Measurements from ENCODE around the gene NTSR1.

The NTSR1 gene

DNA sequence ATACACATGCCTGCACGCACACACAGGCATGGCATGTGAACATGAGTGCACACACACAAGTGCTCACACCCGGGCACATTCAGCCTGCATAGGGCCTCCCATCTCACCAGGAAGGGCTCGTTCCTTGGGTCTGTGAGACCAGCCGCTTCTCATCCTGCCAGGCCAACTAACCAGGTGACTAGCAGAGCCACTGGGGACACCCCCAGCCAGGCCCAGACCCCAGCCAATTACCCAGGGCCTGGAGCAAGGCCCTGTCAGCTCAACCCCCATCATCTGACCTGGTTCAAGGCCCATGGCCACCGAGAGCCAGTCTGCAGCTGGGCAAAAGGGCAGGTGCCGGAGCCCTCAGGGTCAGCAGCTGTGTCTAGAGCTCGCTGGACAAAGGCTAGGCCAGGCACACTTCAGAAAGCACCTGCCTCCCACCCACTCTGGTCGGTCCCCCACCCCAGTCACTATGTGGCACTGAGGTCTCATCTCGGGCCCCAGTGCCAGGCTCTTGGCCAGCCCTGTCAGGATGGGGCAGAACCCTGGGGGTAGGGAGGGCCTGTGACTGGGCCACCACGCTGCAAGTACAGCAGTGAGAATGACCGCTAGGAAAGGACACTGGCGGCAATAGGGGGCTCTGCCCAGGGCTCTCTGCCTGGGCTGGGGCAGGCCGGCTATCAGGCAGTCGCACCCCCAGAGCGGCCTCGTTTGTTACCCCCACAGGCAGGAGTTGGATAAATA is 60.9 kb downstream of the NTSR1 start:
- DNase-seq (ENCODE audit: low read depth), result no peak
- H3K4me3 ChIP-seq (ENCODE audit: low read length), result no peak overlapping the region
- TF ChIP-seq, protein P1, sequence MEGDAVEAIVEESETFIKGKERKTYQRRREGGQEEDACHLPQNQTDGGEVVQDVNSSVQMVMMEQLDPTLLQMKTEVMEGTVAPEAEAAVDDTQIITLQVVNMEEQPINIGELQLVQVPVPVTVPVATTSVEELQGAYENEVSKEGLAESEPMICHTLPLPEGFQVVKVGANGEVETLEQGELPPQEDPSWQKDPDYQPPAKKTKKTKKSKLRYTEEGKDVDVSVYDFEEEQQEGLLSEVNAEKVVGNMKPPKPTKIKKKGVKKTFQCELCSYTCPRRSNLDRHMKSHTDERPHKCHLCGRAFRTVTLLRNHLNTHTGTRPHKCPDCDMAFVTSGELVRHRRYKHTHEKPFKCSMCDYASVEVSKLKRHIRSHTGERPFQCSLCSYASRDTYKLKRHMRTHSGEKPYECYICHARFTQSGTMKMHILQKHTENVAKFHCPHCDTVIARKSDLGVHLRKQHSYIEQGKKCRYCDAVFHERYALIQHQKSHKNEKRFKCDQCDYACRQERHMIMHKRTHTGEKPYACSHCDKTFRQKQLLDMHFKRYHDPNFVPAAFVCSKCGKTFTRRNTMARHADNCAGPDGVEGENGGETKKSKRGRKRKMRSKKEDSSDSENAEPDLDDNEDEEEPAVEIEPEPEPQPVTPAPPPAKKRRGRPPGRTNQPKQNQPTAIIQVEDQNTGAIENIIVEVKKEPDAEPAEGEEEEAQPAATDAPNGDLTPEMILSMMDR (IDR thresholded peaks at IDR 0.05; ENCODE audit: insufficient read depth, low read depth, low read length, missing control alignments), result no peak

DNA sequence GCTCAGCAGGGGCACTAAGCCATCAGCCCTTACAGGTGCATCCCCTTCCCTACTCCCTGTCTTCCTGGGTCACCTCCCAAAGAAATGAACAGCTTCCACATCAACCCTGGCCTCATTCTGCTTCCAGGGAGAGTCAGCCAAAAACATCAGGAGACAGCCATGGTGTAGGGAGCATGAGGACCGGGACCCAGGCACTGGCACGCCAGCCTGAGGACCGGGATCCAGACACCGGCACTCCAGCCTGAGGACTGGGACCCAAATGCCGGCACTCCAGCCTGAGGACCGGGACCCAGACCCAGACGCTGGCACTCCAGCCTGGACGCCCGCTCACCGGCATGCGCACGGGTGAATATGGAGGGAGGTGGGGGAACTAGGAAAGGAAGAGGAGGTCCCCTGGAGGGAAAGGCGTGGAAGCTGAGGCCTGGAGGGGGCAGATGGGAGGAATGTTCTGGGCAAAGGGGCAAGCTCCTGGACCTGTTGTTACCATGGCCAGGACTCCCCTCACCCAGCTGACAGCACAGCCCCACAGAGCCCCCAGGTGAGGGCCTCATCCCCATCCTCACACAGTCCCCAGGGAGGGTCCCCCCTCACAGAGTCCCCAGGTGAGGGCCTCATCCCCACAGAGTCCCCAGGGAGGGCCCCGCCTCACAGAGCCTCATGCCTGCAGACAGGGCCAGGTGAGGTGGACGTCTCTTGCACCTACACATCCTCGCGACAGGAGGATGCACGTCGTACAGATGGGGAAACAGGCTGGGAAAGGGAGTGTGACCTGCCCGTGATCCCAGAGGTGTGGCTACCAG is 61.7 kb downstream of the NTSR1 start:
- H3K4me3 ChIP-seq (ENCODE audit: low read length), result no peak overlapping the region
- TF ChIP-seq, protein P1 (IDR thresholded peaks at IDR 0.05; ENCODE audit: insufficient read depth, low read depth, low read length, missing control alignments), result no peak
- no peak for DNase-seq (ENCODE audit: low read depth)

DNA sequence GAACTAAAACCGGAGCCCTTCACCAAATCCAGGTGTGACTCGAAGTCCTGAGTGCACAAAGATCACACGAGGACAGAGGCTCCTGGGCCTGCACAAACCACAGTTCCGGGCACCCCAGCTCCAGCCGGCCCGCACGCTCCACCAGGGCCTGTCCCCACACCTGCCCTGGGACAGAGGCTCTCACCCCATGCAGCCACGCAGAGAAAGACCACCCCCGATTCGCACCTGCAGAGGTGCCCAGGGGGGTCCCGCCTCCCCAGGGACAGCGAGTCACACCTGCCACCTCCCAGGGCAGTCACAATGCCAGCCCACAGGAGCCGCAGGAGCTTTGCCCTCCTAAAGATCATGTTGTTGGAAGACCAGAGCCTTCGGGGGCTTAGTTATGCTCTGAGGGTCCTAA is 62.3 kb downstream of the NTSR1 start:
- no peak overlapping the region for H3K4me3 ChIP-seq (ENCODE audit: low read length)
- no peak for DNase-seq (ENCODE audit: low read depth)
- TF ChIP-seq, protein P1 (IDR thresholded peaks at IDR 0.05; ENCODE audit: insufficient read depth, low read depth, low read length, missing control alignments), result no peak

DNA sequence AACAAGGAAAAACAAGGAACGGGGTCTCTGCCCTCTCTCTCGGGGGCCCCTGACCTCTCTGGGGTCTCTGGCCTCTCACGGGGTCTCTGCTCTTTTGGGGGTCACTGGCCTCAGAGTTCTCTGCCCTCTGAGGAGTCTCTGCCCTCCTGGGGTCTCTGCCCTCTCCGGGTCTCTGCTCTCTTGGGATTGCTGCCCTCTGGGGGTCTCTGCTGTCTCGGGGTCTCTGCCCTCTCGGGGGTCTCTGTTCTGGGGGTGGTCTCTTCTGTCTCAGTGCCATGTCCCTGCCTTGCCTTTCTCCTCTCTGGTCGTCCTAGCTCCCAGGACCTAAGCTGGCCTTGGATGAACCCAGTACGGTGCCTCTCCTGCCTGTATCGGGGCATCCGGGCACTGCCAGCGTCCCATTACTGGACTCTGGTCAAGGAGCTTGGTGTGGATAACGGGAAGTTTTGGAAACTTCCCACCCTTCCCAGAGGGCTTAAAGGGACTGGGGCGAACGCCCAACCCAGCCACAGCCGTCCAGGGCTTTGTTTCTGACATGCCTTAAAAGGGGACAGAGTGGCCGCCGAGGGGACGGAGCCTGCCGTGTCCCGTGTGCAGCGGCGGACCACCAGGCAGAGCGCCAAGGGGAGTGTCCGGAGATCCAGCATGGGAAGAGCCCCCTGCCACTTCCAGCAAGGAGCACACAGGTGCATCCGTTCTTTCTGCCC is 62.9 kb downstream of the NTSR1 start:
- TF ChIP-seq, protein P1 (IDR thresholded peaks at IDR 0.05; ENCODE audit: insufficient read depth, low read depth, low read length, missing control alignments), result no peak

DNA sequence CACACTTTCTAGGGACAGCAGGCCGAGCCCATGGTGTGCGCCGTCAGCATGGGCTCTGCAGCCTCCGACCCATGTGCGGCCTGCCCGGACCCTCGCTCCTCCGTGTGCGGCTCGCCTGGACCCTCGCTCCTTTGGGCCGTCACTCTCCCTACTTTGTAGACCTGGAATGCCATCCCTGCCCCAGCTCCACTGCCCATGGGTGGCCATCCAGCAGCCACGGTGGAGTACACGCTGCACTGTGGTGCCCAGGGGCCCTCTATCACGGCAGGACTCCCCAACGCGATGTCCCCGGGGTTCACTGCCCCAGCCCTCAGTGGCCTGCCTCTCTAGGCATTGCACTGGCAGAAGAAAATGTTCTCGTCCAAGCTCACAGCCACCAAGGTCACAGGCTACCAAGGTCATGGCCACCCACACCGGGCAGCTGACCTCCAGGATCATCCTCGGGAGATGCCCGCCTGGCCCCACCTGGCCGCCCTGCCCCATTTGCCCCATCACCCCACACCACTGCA is 63.5 kb downstream of the NTSR1 start:
- TF ChIP-seq, protein P1 (IDR thresholded peaks at IDR 0.05; ENCODE audit: insufficient read depth, low read depth, low read length, missing control alignments), result no peak
- DNase-seq (ENCODE audit: low read depth), result no peak
- H3K4me3 ChIP-seq (ENCODE audit: low read length), result no peak overlapping the region

More for the DNA sequence above, 62.9 kb downstream of the NTSR1 start:
- DNase-seq (ENCODE audit: low read depth), result no peak
- no peak overlapping the region for H3K4me3 ChIP-seq (ENCODE audit: low read length)

DNA sequence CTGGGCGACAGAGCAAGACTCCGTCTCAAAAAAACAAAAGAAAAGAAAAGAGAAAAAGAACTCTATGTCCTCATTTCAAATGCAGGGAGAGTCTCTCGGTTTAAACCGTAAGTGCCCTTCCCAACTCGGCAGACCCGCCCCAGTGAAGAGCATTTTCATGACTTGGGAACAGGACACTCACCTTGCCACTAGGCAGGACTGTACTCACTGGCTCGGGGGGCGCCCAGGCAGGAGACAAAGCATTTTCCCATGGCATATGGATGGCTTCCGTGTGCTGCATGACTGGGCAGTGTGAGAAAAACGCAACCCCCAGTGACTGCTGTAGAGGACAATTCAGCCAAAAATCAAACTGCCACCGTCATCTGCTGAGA is 64.0 kb downstream of the NTSR1 start:
- no peak overlapping the region for H3K4me3 ChIP-seq (ENCODE audit: low read length)
- no peak for DNase-seq (ENCODE audit: low read depth)
- TF ChIP-seq, protein P1 (IDR thresholded peaks at IDR 0.05; ENCODE audit: insufficient read depth, low read depth, low read length, missing control alignments), result no peak
